Raji (cell line): Measurements from ENCODE around the gene ATP8B3.

Source experiments
- POLR2A ChIP-seq: IDR thresholded peaks from 2 replicates; pipeline ENCODE4 v1.6.1; 2011; ENCODE audit warnings: low read depth, low read length, control low read depth; ENCODE audit not compliant: insufficient read depth

ATP8B3 gene

GRCh38 chr19:1853295-1854038 lies 41.4 kb upstream of the ATP8B3 start:
- no peak for TF ChIP-seq POLR2A

- TF ChIP-seq POLR2A, result no peak
These were observed 40.6 kb upstream of the ATP8B3 start for GRCh38 chr19:1852581-1853128.

- TF ChIP-seq POLR2A, result no peak
These were observed 39.8 kb upstream of the ATP8B3 start for GRCh38 chr19:1851654-1852580.

- no peak for TF ChIP-seq POLR2A
These were observed 39.0 kb upstream of the ATP8B3 start for GRCh38 chr19:1850809-1851653.

GRCh38 chr19:1849886-1850398 lies 37.9 kb upstream of the ATP8B3 start:
- no peak for TF ChIP-seq POLR2A

GRCh38 chr19:1849132-1849474 lies 37.0 kb upstream of the ATP8B3 start:
- TF ChIP-seq POLR2A, result no peak

GRCh38 chr19:1848399-1849131 lies 36.5 kb upstream of the ATP8B3 start, which contains the start of gene REXO1:
Gene REXO1 (minus strand): TSS chr19:1848483. CDS start chr19:1848358, 125 bp downstream.
- peak; percentile 49 for TF ChIP-seq POLR2A

- TF ChIP-seq POLR2A, result no peak
These were observed 35.8 kb upstream of the ATP8B3 start for GRCh38 chr19:1847684-1848398.

- no peak; the same call in 1 of the 2 replicates for TF ChIP-seq POLR2A
These were observed 35.2 kb upstream of the ATP8B3 start for GRCh38 chr19:1847348-1847683.

- TF ChIP-seq POLR2A, result no peak
These were observed 34.6 kb upstream of the ATP8B3 start for GRCh38 chr19:1846517-1847204.

- TF ChIP-seq POLR2A, result no peak
These were observed 33.6 kb upstream of the ATP8B3 start for GRCh38 chr19:1845642-1846041.

- TF ChIP-seq POLR2A, result no peak
These were observed 33.0 kb upstream of the ATP8B3 start for GRCh38 chr19:1845125-1845515.
